Fibroblast of skin of back (primary cell): ENCODE results near the gene MAPK8IP3.
"Not testable (repeated sequence)": the region's sequence is repeated elsewhere in the genome, so short reads cannot be mapped to it uniquely, and the experiment has no call there.

ENCODE experiments used
- DNase-seq: peaks from one replicate; pipeline ENCODE4 v3.0.0-alpha.2; 2013

Gene MAPK8IP3

GRCh38 chr16:1678500-1679098 is 27.4 kb upstream of the MAPK8IP3 start:
- DNase-seq: peak; percentile 39

- DNase-seq: no peak
Measured at GRCh38 chr16:1680361-1680760, 25.6 kb upstream of the MAPK8IP3 start.

- DNase-seq: no peak
Measured at GRCh38 chr16:1681032-1681431, 25.0 kb upstream of the MAPK8IP3 start.

GRCh38 chr16:1687427-1688316 is 18.3 kb upstream of the MAPK8IP3 start:
- DNase-seq: no peak

- DNase-seq: no peak
Measured at GRCh38 chr16:1688807-1689560, 17.0 kb upstream of the MAPK8IP3 start.

GRCh38 chr16:1689853-1690252 is 16.1 kb upstream of the MAPK8IP3 start:
- DNase-seq: no peak

- DNase-seq: no peak
Measured at GRCh38 chr16:1690810-1691209, 15.2 kb upstream of the MAPK8IP3 start.

- DNase-seq: peak; percentile 63
Measured at GRCh38 chr16:1691276-1691675, 14.7 kb upstream of the MAPK8IP3 start.

- DNase-seq: peak; percentile 76
Measured at GRCh38 chr16:1691956-1692355, 14.0 kb upstream of the MAPK8IP3 start.

- DNase-seq: peak; percentile 25
Measured at GRCh38 chr16:1696863-1697262, 9.1 kb upstream of the MAPK8IP3 start.

- no peak for DNase-seq
Measured at GRCh38 chr16:1698680-1699079, 7.3 kb upstream of the MAPK8IP3 start.

GRCh38 chr16:1700246-1700645 is 5.7 kb upstream of the MAPK8IP3 start:
- DNase-seq: no peak

- no peak for DNase-seq
Measured at GRCh38 chr16:1701216-1701878, 4.6 kb upstream of the MAPK8IP3 start.

GRCh38 chr16:1705324-1705687 is 689 bp upstream of the MAPK8IP3 start:
- DNase-seq: not testable (repeated sequence)

GRCh38 chr16:1706386-1707192 is 594 bp downstream of the MAPK8IP3 start:
- peak; percentile 18 for DNase-seq

- peak; percentile 12 for DNase-seq
Measured at GRCh38 chr16:1707193-1707790, 1.3 kb downstream of the MAPK8IP3 start.

- no peak for DNase-seq
Measured at GRCh38 chr16:1708083-1708767, 2.2 kb downstream of the MAPK8IP3 start.

GRCh38 chr16:1708768-1709180 is 2.8 kb downstream of the MAPK8IP3 start:
- no peak for DNase-seq

GRCh38 chr16:1709356-1709755 is 3.4 kb downstream of the MAPK8IP3 start:
- no peak for DNase-seq

- no peak for DNase-seq
Measured at GRCh38 chr16:1710811-1711507, 5.0 kb downstream of the MAPK8IP3 start.
